ENCODE measurements around the gene CLPTM1L. TPM values are rescaled to one million over a fixed set of nuclear protein-coding genes. Genes with fewer than 3 reads are reported as not detected.

Gene CLPTM1L
- polyA plus RNA-seq, 1 donor from 2014 or later: 61.6 TPM

- TF ChIP-seq RAD21 (conservative IDR thresholded peaks at IDR 0.05): no peak
- no peak for TF ChIP-seq SMC3 (conservative IDR thresholded peaks at IDR 0.05; ENCODE audit: poor library complexity)
- TF ChIP-seq TAF1 (IDR thresholded peaks at IDR 0.05; ENCODE audit: low read depth): no peak
- no peak for TF ChIP-seq MXI1 (conservative IDR thresholded peaks at IDR 0.05; ENCODE audit: poor library complexity, severe bottlenecking)
- no peak overlapping the region for H3K9ac ChIP-seq (ENCODE audit: low read length)
- H3F3A ChIP-seq (ENCODE audit: insufficient read depth, low read length, poor library complexity, severe bottlenecking): no peaks in the 10 kb centered on the region
- no peaks in the 10 kb centered on the region for H3K9me2 ChIP-seq (ENCODE audit: insufficient read depth, low read length)
- no peaks in the 10 kb centered on the region for H3K9me3 ChIP-seq (ENCODE audit: low read length)
- H3K79me2 ChIP-seq (replicated peaks; ENCODE audit: insufficient read depth, low read length): no peaks in the 10 kb centered on the region
- H2AFZ ChIP-seq (ENCODE audit: low read depth, low read length): no peak overlapping the region
- no peak overlapping the region for H3K4me2 ChIP-seq (ENCODE audit: low read length)
- no peaks in the 10 kb centered on the region for H3K27me3 ChIP-seq (ENCODE audit: insufficient read depth, low read depth, low read length)
- no peak overlapping the region for H3K4me3 ChIP-seq (ENCODE audit: low read length)
- no peaks in the 10 kb centered on the region for H3K36me3 ChIP-seq (ENCODE audit: insufficient read depth, low read length)
- no peaks in the 10 kb centered on the region for H4K20me1 ChIP-seq (ENCODE audit: insufficient read depth)
- H3K27ac ChIP-seq (ENCODE audit: low read length): no peak overlapping the region
These were observed 62.5 kb downstream of the CLPTM1L start for GRCh38 chr5:1282131-1282992.

- no peaks in the 10 kb centered on the region for H3K79me2 ChIP-seq (replicated peaks; ENCODE audit: insufficient read depth, low read length)
- H3K27me3 ChIP-seq (ENCODE audit: insufficient read depth, low read depth, low read length): no peaks in the 10 kb centered on the region
- H3K36me3 ChIP-seq (ENCODE audit: insufficient read depth, low read length): no peaks in the 10 kb centered on the region
- H3K4me2 ChIP-seq (ENCODE audit: low read length): no peak overlapping the region
- no peaks in the 10 kb centered on the region for H3F3A ChIP-seq (ENCODE audit: insufficient read depth, low read length, poor library complexity, severe bottlenecking)
- H3K4me3 ChIP-seq (ENCODE audit: low read length): no peak overlapping the region
- no peaks in the 10 kb centered on the region for H3K9me3 ChIP-seq (ENCODE audit: low read length)
- H2AFZ ChIP-seq (ENCODE audit: low read depth, low read length): no peak overlapping the region
- no peaks in the 10 kb centered on the region for H3K9me2 ChIP-seq (ENCODE audit: insufficient read depth, low read length)
- no peak overlapping the region for H3K9ac ChIP-seq (ENCODE audit: low read length)
- TF ChIP-seq CTCF (IDR thresholded peaks at IDR 0.05; ENCODE audit: poor library complexity, severe bottlenecking) (no peak), REST (IDR thresholded peaks at IDR 0.05; ENCODE audit: borderline replicate concordance) (no peak), EP300 (conservative IDR thresholded peaks at IDR 0.05; ENCODE audit: poor library complexity, severe bottlenecking) (no peak), MXI1 (conservative IDR thresholded peaks at IDR 0.05; ENCODE audit: poor library complexity, severe bottlenecking) (no peak), POLR2AphosphoS5 (IDR thresholded peaks at IDR 0.05) (no peak), SMC3 (conservative IDR thresholded peaks at IDR 0.05; ENCODE audit: poor library complexity) (no peak), TAF1 (IDR thresholded peaks at IDR 0.05; ENCODE audit: low read depth) (no peak), RAD21 (conservative IDR thresholded peaks at IDR 0.05) (no peak), EZH2 (IDR thresholded peaks at IDR 0.05; ENCODE audit: borderline replicate concordance, insufficient read depth, low read length, poor library complexity, severe bottlenecking) (no peak)
- no peak overlapping the region for H3K27ac ChIP-seq (ENCODE audit: low read length)
- no peaks in the 10 kb centered on the region for H4K20me1 ChIP-seq (ENCODE audit: insufficient read depth)
These were observed 63.6 kb downstream of the CLPTM1L start for GRCh38 chr5:1281038-1281882.

Measured in neural cell (in vitro differentiated cells).